ENCODE measurements around the gene UQCRC1. TPM values are rescaled to one million over a fixed set of nuclear protein-coding genes. Genes with fewer than 3 reads are reported as not detected.

Gene UQCRC1
- total RNA-seq, 2 donors from 2014 or later: 205 to 228 TPM

Other genes starting within 250 kb of the UQCRC1 start
- gene FBXW12, start 237.4 kb downstream of the UQCRC1 start, total RNA-seq: not detected
- gene PLXNB1, start 179.6 kb downstream of the UQCRC1 start, total RNA-seq: 1 to 10 TPM; 3.2 to 6.1 TPM
- 10 to 100 TPM; 13.5 to 16.7 TPM for gene CCDC51, start 169.5 kb downstream of the UQCRC1 start, total RNA-seq
- gene TMA7, start 169.4 kb downstream of the UQCRC1 start, total RNA-seq: 100 to 1,000 TPM; 263 to 285 TPM
- gene ATRIP, start 162.9 kb downstream of the UQCRC1 start, total RNA-seq: 10 to 100 TPM; 15.6 to 19.9 TPM
- 100 to 1,000 TPM in 1 of 2 donors, 10 to 100 TPM in 1; 69.3 to 101 TPM for gene SHISA5, start 105.5 kb downstream of the UQCRC1 start, total RNA-seq
- 10 to 100 TPM in 1 of 2 donors, 1 to 10 TPM in 1; 8.5 to 18.0 TPM for gene PFKFB4, start 52.8 kb downstream of the UQCRC1 start, total RNA-seq
- not detected for gene UCN2, start 45.9 kb downstream of the UQCRC1 start, total RNA-seq
- gene COL7A1, start 14.3 kb downstream of the UQCRC1 start, total RNA-seq: 1 to 10 TPM; 4.4 to 5.3 TPM
- not detected for gene TMEM89, start 12.1 kb upstream of the UQCRC1 start, total RNA-seq
- gene SLC26A6, start 25.8 kb upstream of the UQCRC1 start, total RNA-seq: 10 to 100 TPM; 34.7 to 42.2 TPM
- 10 to 100 TPM; 14.2 to 17.4 TPM for gene CELSR3, start 53.2 kb upstream of the UQCRC1 start, total RNA-seq
- gene NCKIPSD, start 76.3 kb upstream of the UQCRC1 start, total RNA-seq: 10 to 100 TPM; 27.7 to 27.8 TPM
- 10 to 100 TPM; 62.4 to 75.4 TPM for gene IP6K2, start 107.6 kb upstream of the UQCRC1 start, total RNA-seq
- 10 to 100 TPM; 23.0 to 35.7 TPM for gene PRKAR2A, start 238.2 kb upstream of the UQCRC1 start, total RNA-seq